Measurements from ENCODE around the gene CRACDL. TPM values are rescaled to one million over a fixed set of nuclear protein-coding genes. Genes with fewer than 3 reads are reported as not detected.

CRACDL gene
- total RNA-seq, 2 experiments from 2014 or later, result 0.36 to 1.5 TPM

- ATAC-seq (ENCODE audit: poor library complexity) (no peak), DNase-seq (no peak)
- POLR2A ChIA-PET, result no interaction called here
- intact Hi-C loops (cut with DNase I, micrococcal nuclease), result loop anchor here in 1 of 2 experiments (10.0 kb wide), 1 partner anchor 332 kb away; no protein-coding TSS in a partner anchor
- Histone ChIP-seq H3K4me3 (ENCODE audit: low read length) (no peak overlapping the region), H3K4me1 (ENCODE audit: insufficient read depth, low read length) (no peaks in the 10 kb centered on the region), H3K9me3 (ENCODE audit: control insufficient read depth in 1 of 2, insufficient read depth in 1 of 2, low read length in 2 of 2) (peaks cover 0 to 18% of the 10 kb centered on the region in 2 experiments), H3K27me3 (ENCODE audit: control insufficient read depth in 1 of 2, insufficient read depth in 2 of 2, low read length in 2 of 2) (no peaks in the 10 kb centered on the region), H3K27ac (ENCODE audit: low read depth in 1 of 2, low read length in 2 of 2) (no peak overlapping the region), H3K36me3 (ENCODE audit: insufficient read depth, low read length) (no peaks in the 10 kb centered on the region)
- H3K4me3 Mint-ChIP-seq, result no peak overlapping the region
- no peaks in the 10 kb centered on the region for H3K27me3 Mint-ChIP-seq
- no peaks in the 10 kb centered on the region for H3K36me3 Mint-ChIP-seq (ENCODE audit: low read depth)
- H3K4me1 Mint-ChIP-seq (ENCODE audit: low read depth), result no peaks in the 10 kb centered on the region
- TF ChIP-seq, protein P1, sequence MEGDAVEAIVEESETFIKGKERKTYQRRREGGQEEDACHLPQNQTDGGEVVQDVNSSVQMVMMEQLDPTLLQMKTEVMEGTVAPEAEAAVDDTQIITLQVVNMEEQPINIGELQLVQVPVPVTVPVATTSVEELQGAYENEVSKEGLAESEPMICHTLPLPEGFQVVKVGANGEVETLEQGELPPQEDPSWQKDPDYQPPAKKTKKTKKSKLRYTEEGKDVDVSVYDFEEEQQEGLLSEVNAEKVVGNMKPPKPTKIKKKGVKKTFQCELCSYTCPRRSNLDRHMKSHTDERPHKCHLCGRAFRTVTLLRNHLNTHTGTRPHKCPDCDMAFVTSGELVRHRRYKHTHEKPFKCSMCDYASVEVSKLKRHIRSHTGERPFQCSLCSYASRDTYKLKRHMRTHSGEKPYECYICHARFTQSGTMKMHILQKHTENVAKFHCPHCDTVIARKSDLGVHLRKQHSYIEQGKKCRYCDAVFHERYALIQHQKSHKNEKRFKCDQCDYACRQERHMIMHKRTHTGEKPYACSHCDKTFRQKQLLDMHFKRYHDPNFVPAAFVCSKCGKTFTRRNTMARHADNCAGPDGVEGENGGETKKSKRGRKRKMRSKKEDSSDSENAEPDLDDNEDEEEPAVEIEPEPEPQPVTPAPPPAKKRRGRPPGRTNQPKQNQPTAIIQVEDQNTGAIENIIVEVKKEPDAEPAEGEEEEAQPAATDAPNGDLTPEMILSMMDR (IDR thresholded peaks at IDR 0.05), result no peak
- H3K27ac Mint-ChIP-seq, result no peak overlapping the region
- H3K9me3 Mint-ChIP-seq, result no peaks in the 10 kb centered on the region
- CTCF ChIA-PET, result interaction anchor here (0.6 to 1.1 kb wide), 2 partner anchors 17 to 18 kb away, joined by 3 read pairs; no protein-coding TSS in a partner anchor
These were observed 63.5 kb downstream of the CRACDL start for GRCh38 chr2:98872526-98872925.

DNA sequence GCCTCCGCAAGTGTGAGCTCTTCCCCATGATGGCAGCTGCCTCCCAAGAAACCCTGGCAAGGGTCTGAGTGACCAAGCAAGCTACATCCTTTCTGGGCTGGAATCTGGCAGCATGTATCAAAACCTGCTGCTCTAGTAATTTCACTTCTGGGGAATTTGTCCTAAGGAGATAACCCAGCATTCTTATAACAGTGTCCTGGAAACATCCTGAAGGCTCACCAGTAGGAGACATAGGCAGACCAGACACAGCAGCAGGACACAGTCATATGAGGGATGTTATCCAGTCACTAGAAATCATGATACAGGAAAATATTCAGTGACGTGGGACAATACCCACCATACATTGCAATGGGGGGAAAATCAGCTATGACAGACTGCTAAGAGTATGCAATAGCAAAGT is 64.5 kb downstream of the CRACDL start:
- ATAC-seq (ENCODE audit: poor library complexity), result no peak
- ChIA-PET CTCF (interaction anchor here (1.1 kb wide), 1 partner anchor 16 kb away, joined by 3 read pairs; no protein-coding TSS in a partner anchor), POLR2A (no interaction called here)
- Histone ChIP-seq H3K4me1 (ENCODE audit: insufficient read depth, low read length) (no peaks in the 10 kb centered on the region), H3K9me3 (ENCODE audit: control insufficient read depth in 1 of 2, insufficient read depth in 1 of 2, low read length in 2 of 2) (peaks cover 0 to 18% of the 10 kb centered on the region in 2 experiments), H3K27ac (ENCODE audit: low read depth in 1 of 2, low read length in 2 of 2) (no peak overlapping the region), H3K27me3 (ENCODE audit: control insufficient read depth in 1 of 2, insufficient read depth in 2 of 2, low read length in 2 of 2) (no peaks in the 10 kb centered on the region), H3K36me3 (ENCODE audit: insufficient read depth, low read length) (no peaks in the 10 kb centered on the region), H3K4me3 (ENCODE audit: low read length) (no peak overlapping the region)
- Mint-ChIP-seq H3K9me3 (no peaks in the 10 kb centered on the region), H3K36me3 (ENCODE audit: low read depth) (no peaks in the 10 kb centered on the region), H3K27ac (no peak overlapping the region), H3K4me1 (ENCODE audit: low read depth) (no peaks in the 10 kb centered on the region), H3K27me3 (no peaks in the 10 kb centered on the region), H3K4me3 (no peak overlapping the region)
- no peak for DNase-seq
- intact Hi-C loops (cut with DNase I, micrococcal nuclease), result loop anchor here in 1 of 2 experiments (10.0 kb wide), 1 partner anchor 333 kb away; no protein-coding TSS in a partner anchor
- TF ChIP-seq, protein P1 (IDR thresholded peaks at IDR 0.05), result no peak

DNA sequence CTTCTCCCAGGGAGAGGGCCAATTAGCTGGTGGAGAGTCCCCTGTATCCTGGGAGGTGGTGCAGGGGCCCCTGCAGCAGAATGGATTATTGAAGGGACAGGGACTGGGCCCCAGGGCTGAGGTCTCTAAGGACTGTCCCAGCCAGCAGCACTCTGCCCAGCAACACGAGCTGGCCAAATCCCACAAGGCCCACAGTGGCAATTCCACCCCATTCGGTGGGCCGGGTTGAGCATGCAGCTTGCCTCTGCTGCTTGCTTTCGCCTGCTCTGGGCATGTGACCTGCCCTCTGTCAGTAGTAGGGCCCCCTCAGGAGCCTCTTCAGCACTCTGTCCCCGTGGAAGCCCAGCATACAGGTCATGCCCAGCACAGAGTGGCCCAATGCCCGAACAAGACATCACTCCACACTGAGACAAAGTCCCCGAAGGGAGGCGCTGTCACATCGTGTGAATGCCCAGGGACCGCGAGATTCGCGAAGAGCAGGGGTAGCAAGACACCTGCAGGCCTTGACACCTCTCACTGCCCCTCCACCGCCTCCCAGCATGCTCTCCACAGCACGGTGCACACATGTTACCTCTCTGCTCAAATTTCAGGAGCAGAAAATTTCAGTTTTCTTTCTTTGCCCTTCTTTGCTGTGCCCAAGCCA is 65.4 kb downstream of the CRACDL start:
- intact Hi-C loops (cut with DNase I, micrococcal nuclease), result loop anchor here in 1 of 2 experiments (10.0 kb wide), 1 partner anchor 334 kb away; no protein-coding TSS in a partner anchor
- Mint-ChIP-seq H3K27ac (no peak overlapping the region), H3K4me3 (no peak overlapping the region), H3K36me3 (ENCODE audit: low read depth) (no peaks in the 10 kb centered on the region), H3K27me3 (no peaks in the 10 kb centered on the region), H3K4me1 (ENCODE audit: low read depth) (no peaks in the 10 kb centered on the region), H3K9me3 (no peaks in the 10 kb centered on the region)
- Histone ChIP-seq H3K9me3 (ENCODE audit: control insufficient read depth in 1 of 2, insufficient read depth in 1 of 2, low read length in 2 of 2) (peaks cover 0 to 18% of the 10 kb centered on the region in 2 experiments), H3K27ac (ENCODE audit: low read depth in 1 of 2, low read length in 2 of 2) (no peak overlapping the region), H3K36me3 (ENCODE audit: insufficient read depth, low read length) (no peaks in the 10 kb centered on the region), H3K4me1 (ENCODE audit: insufficient read depth, low read length) (no peaks in the 10 kb centered on the region), H3K27me3 (ENCODE audit: control insufficient read depth in 1 of 2, insufficient read depth in 2 of 2, low read length in 2 of 2) (no peaks in the 10 kb centered on the region), H3K4me3 (ENCODE audit: low read length) (no peak overlapping the region)
- TF ChIP-seq, protein P1 (IDR thresholded peaks at IDR 0.05), result no peak
- no peak for ATAC-seq (ENCODE audit: poor library complexity)
- POLR2A ChIA-PET, result no interaction called here
- DNase-seq, result no peak
- CTCF ChIA-PET, result no interaction called here

Measured in CD4-positive, alpha-beta T cell (primary cell).